Epithelial cell of esophagus (primary cell): ENCODE measurements around the gene ARHGEF1.

Experiments used
- DNase-seq: peaks from one replicate; pipeline ENCODE4 v3.0.0; 2010; ENCODE audit warnings: low read depth
- H3K4me3 ChIP-seq: 2 replicates; pipeline ENCODE4 v1.5.1; 2011; ENCODE audit warnings: mild to moderate bottlenecking, low read length, control low read depth
- CTCF ChIP-seq: IDR thresholded peaks from 2 replicates; pipeline ENCODE4 v1.5.1; 2011; ENCODE audit warnings: low read depth, mild to moderate bottlenecking, low read length, control low read depth, inconsistent platforms; ENCODE audit not compliant: insufficient read depth; ENCODE audit errors: missing control alignments

The ARHGEF1 gene

DNA sequence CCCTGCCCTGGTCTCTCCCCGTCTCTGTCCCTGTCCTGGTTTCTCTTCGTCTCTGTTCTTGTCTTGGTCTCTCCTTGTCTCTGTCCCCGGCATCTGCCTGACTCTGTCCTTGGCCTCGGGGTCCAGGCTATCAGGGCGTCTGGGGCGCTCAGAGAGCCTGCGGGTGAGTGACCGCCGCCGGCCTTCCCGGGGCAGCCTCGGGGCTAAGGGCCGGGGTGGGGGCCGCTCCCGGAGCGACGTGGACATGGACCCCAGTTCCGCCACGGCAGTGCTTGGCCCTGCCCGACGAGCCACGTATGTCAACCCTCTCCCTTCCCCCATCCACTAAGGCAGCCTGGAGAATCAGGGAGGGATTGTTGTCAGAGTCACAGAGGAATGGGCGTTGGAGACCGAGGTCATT, 14.8 kb downstream of the ARHGEF1 start:
- no peak overlapping the region for H3K4me3 ChIP-seq
- no peak for DNase-seq
- TF ChIP-seq CTCF = no peak

GRCh38 chr19:41898235-41898634, 15.3 kb downstream of the ARHGEF1 start:
- no peak overlapping the region for H3K4me3 ChIP-seq
- DNase-seq = no peak
- no peak for TF ChIP-seq CTCF

DNA sequence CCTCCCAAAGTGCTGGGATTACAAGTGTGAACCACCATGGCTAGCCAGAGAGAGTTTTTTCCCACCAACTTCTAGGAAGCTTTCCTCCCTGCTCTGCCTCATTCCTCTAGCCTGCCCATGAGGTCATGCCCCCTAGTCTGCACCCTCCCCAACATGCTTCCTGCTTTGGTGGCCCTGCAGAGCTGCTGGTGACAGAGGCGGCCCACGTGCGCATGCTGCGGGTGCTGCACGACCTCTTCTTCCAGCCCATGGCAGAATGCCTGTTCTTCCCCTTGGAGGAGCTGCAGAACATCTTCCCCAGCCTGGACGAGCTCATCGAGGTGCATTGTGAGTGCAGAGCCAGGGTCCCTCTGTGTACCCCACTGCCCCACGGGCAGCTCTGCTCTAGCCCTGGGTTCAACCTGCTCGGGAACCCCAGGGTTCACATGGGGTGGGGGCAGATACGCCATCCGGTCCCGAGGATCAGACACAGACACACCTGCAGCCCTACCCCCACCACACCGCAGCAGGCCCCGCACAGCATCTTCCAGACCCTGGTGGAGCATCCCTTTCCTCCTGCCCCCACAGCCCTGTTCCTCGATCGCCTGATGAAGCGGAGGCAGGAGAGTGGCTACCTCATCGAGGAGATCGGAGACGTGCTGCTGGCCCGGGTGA, 18.9 kb downstream of the ARHGEF1 start:
- no peak for TF ChIP-seq CTCF
- H3K4me3 ChIP-seq = no peak overlapping the region
- no peak for DNase-seq

DNA sequence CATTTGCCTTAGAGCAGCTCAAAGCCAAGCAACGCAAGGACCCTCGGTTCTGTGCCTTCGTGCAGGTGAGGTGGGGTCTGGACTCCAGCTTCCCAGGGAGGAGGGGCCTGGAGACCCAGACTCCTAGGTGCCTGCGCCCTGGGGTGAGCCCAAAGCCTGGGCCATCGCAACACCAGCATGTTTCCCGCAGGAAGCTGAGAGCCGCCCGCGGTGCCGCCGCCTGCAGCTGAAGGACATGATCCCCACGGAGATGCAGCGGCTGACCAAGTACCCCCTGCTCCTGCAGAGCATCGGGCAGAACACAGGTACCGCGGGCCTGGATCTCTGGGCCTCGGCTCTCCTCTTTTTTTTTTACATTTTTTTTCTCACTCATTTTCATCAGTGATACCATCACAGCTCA, 19.6 kb downstream of the ARHGEF1 start:
- DNase-seq = no peak
- no peak for TF ChIP-seq CTCF
- H3K4me3 ChIP-seq = no peak overlapping the region

GRCh38 chr19:41903193-41903953, 20.4 kb downstream of the ARHGEF1 start:
- TF ChIP-seq CTCF = no peak
- no peak for DNase-seq
- no peak overlapping the region for H3K4me3 ChIP-seq

GRCh38 chr19:41904118-41904870, 21.3 kb downstream of the ARHGEF1 start:
- no peak overlapping the region for H3K4me3 ChIP-seq
- TF ChIP-seq CTCF = no peak
- peak; percentile 48 for DNase-seq
